OCI-LY3 (cell line): ENCODE data around the gene EXOC6.

Source experiments
- H2AFZ ChIP-seq: fragments of 200-600, 300-600 bp; shearing (Covaris generic); 2 replicates; pipeline ENCODE4 v1.6.0; 2014; ENCODE audit warnings: antibody characterized with exemption, low read depth, low read length
- H3K27ac ChIP-seq: fragments of 200-600, 300-600 bp; sonication (generic); 2 replicates; pipeline ENCODE4 v1.5.1; 2014; ENCODE audit warnings: mild to moderate bottlenecking, low read length, moderate library complexity, mixed read lengths
- H3K27me3 ChIP-seq: fragments of 200-600, 300-600 bp; sonication (generic); 2 replicates; pipeline ENCODE4 v1.6.1; 2014; ENCODE audit warnings: low read depth, low read length, mixed read lengths
- H3K36me3 ChIP-seq: fragments of 200-600, 300-600 bp; sonication (generic); replicated peaks from 2 replicates; pipeline ENCODE3; 2014; ENCODE audit warnings: low read depth, low read length, mixed read lengths
- H3K4me1 ChIP-seq: fragments of 300-600, 200-600 bp; sonication (generic); 2 replicates; pipeline ENCODE4 v1.6.1; 2014; ENCODE audit warnings: low read length, mixed read lengths
- H3K4me2 ChIP-seq: fragments of 200-600, 300-600 bp; sonication (generic); 2 replicates; pipeline ENCODE4 v1.6.1; 2014; ENCODE audit warnings: low read length, mixed read lengths
- H3K4me3 ChIP-seq: fragments of 300-600, 200-600 bp; sonication (generic); 2 replicates; pipeline ENCODE4 v1.5.1; 2014; ENCODE audit warnings: antibody characterized with exemption, mild to moderate bottlenecking, low read length, moderate library complexity
- H3K79me2 ChIP-seq: fragments of 300-600, 200-600 bp; shearing (Covaris generic); 2 replicates; pipeline ENCODE4 v1.6.1; 2014; ENCODE audit warnings: mild to moderate bottlenecking, low read length, mixed read lengths
- H3K9ac ChIP-seq: fragments of 300-600, 200-600 bp; shearing (Covaris generic); 2 replicates; pipeline ENCODE4 v1.6.0; 2014; ENCODE audit warnings: mild to moderate bottlenecking, low read length, moderate library complexity
- H3K9me3 ChIP-seq: fragments of 200-600, 300-600 bp; shearing (Covaris generic); 2 replicates; pipeline ENCODE4 v1.6.1; 2014; ENCODE audit warnings: low read length, mixed read lengths; ENCODE audit not compliant: insufficient read depth
- H4K20me1 ChIP-seq: fragments of 200-600, 300-600 bp; sonication (generic); 2 replicates; pipeline ENCODE4 v1.6.1; 2016; ENCODE audit warnings: low read length, mixed read lengths; ENCODE audit not compliant: insufficient read depth
- EZH2phosphoT487 ChIP-seq: fragments of 200-600 bp; shearing (Covaris generic); IDR thresholded peaks from 2 replicates; pipeline ENCODE4 v1.6.1; 2018; ENCODE audit warnings: antibody characterized with exemption, mixed run types, low read depth
- TF ChIP-seq, protein P1 (sequence below): fragments of 200-600, 300-600 bp; sonication (generic); IDR thresholded peaks from 2 replicates; pipeline ENCODE4 v1.5.1; 2014; ENCODE audit warnings: antibody characterized with exemption, low read length, low read depth

Gene EXOC6

GRCh38 chr10:93065675-93066543 lies 217.6 kb downstream of the EXOC6 start:
- H3K4me1 ChIP-seq, result no peaks in the 10 kb centered on the region
- H4K20me1 ChIP-seq, result no peaks in the 10 kb centered on the region
- TF ChIP-seq, protein P1, sequence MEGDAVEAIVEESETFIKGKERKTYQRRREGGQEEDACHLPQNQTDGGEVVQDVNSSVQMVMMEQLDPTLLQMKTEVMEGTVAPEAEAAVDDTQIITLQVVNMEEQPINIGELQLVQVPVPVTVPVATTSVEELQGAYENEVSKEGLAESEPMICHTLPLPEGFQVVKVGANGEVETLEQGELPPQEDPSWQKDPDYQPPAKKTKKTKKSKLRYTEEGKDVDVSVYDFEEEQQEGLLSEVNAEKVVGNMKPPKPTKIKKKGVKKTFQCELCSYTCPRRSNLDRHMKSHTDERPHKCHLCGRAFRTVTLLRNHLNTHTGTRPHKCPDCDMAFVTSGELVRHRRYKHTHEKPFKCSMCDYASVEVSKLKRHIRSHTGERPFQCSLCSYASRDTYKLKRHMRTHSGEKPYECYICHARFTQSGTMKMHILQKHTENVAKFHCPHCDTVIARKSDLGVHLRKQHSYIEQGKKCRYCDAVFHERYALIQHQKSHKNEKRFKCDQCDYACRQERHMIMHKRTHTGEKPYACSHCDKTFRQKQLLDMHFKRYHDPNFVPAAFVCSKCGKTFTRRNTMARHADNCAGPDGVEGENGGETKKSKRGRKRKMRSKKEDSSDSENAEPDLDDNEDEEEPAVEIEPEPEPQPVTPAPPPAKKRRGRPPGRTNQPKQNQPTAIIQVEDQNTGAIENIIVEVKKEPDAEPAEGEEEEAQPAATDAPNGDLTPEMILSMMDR, result no peak
- no peak for TF ChIP-seq EZH2phosphoT487
- H3K9me3 ChIP-seq, result no peaks in the 10 kb centered on the region
- peaks cover 3% of the 10 kb centered on the region for H3K36me3 ChIP-seq
- H3K27me3 ChIP-seq, result no peaks in the 10 kb centered on the region
- H3K27ac ChIP-seq, result no peak overlapping the region
- H2AFZ ChIP-seq, result no peak overlapping the region
- no peak overlapping the region for H3K9ac ChIP-seq
- H3K4me2 ChIP-seq, result no peak overlapping the region
- H3K4me3 ChIP-seq, result no peak overlapping the region
- no peaks in the 10 kb centered on the region for H3K79me2 ChIP-seq

GRCh38 chr10:93066544-93066913 lies 218.2 kb downstream of the EXOC6 start:
- Histone ChIP-seq H4K20me1 (no peaks in the 10 kb centered on the region), H3K79me2 (no peaks in the 10 kb centered on the region), H2AFZ (no peak overlapping the region), H3K27me3 (no peaks in the 10 kb centered on the region), H3K4me3 (no peak overlapping the region), H3K36me3 (peaks cover 3% of the 10 kb centered on the region), H3K9ac (no peak overlapping the region), H3K4me1 (no peaks in the 10 kb centered on the region), H3K4me2 (no peak overlapping the region), H3K27ac (no peak overlapping the region), H3K9me3 (no peaks in the 10 kb centered on the region)
- TF ChIP-seq, protein P1, result no peak
- no peak for TF ChIP-seq EZH2phosphoT487

GRCh38 chr10:93067443-93068365 lies 219.4 kb downstream of the EXOC6 start:
- Histone ChIP-seq H3K4me3 (no peak overlapping the region), H3K27me3 (no peaks in the 10 kb centered on the region), H3K79me2 (no peaks in the 10 kb centered on the region), H3K9me3 (no peaks in the 10 kb centered on the region), H3K4me2 (no peak overlapping the region), H4K20me1 (no peaks in the 10 kb centered on the region), H3K9ac (no peak overlapping the region), H2AFZ (no peak overlapping the region), H3K4me1 (no peaks in the 10 kb centered on the region), H3K36me3 (no peaks in the 10 kb centered on the region), H3K27ac (no peak overlapping the region)
- no peak for TF ChIP-seq EZH2phosphoT487
- TF ChIP-seq, protein P1, result no peak
